ENCODE data around the gene TTL.

DNA sequence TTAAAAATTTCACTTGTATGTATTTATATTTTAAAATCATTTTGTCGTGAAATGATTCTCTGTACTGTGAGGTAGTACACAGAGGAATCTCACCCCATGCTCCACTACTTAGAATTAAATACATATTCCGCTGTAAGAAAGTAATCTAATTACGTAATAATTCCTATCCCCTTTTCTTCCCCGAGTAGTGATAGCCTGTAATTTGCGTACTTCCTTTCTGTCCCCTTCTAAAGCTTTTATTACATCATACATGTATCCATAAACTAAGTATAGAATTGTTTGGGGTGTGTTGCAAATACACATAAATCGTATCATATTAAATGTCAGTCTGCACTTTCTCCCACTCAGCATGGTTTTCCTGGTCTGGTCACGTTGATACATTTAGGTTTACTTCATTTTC is 90.0 kb downstream of the TTL start:
- no peak for TF ChIP-seq POLR2A (IDR thresholded peaks at IDR 0.05)
- TF ChIP-seq, protein P1, sequence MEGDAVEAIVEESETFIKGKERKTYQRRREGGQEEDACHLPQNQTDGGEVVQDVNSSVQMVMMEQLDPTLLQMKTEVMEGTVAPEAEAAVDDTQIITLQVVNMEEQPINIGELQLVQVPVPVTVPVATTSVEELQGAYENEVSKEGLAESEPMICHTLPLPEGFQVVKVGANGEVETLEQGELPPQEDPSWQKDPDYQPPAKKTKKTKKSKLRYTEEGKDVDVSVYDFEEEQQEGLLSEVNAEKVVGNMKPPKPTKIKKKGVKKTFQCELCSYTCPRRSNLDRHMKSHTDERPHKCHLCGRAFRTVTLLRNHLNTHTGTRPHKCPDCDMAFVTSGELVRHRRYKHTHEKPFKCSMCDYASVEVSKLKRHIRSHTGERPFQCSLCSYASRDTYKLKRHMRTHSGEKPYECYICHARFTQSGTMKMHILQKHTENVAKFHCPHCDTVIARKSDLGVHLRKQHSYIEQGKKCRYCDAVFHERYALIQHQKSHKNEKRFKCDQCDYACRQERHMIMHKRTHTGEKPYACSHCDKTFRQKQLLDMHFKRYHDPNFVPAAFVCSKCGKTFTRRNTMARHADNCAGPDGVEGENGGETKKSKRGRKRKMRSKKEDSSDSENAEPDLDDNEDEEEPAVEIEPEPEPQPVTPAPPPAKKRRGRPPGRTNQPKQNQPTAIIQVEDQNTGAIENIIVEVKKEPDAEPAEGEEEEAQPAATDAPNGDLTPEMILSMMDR (IDR thresholded peaks at IDR 0.05) = no peak
